A549 (cell line): ENCODE data around the gene AGPAT2.
A peak's percentile ranks its signal among the peaks of the same experiment; 100 is the strongest.

ENCODE experiments used
- CHD2 ChIP-seq: fragments of 150-350 bp; IDR thresholded peaks from 2 replicates; pipeline ENCODE4 v1.6.1; 2014; ENCODE audit warnings: low read length; ENCODE audit not compliant: partially characterized antibody
- CTCF ChIP-seq: fragments of >200 bp; sonication (Bioruptor Twin); formaldehyde crosslinking; IDR thresholded peaks from 3 replicates; pipeline ENCODE4 v1.5.1; 2016

GRCh38 chr9:136671646-136672430 is 15.4 kb downstream of the AGPAT2 start:
- TF ChIP-seq CHD2: no peak
- TF ChIP-seq CTCF: peak; percentile 66
